Mesenchymal stem cell (in vitro differentiated cells and primary cell): Measurements from ENCODE around the gene ZNF385C.

Source experiments
- DNase-seq: peaks from one replicate; pipeline ENCODE4 v3.0.0-alpha.2; 2013
- H2AFZ ChIP-seq: one replicate; pipeline ENCODE4 v1.6.1; 2013; ENCODE audit warnings: low read depth, mild to moderate bottlenecking, control low read depth, inconsistent platforms, low read length, moderate library complexity
- H2AK5ac ChIP-seq: 2 replicates; pipeline ENCODE4 v1.6.1; 2013; ENCODE audit warnings: low read length, moderate library complexity, mild to moderate bottlenecking, inconsistent platforms; ENCODE audit not compliant: severe bottlenecking
- H2BK120ac ChIP-seq: one replicate; pipeline ENCODE4 v1.6.1; 2013; ENCODE audit warnings: low read depth, mild to moderate bottlenecking, inconsistent platforms, low read length, moderate library complexity
- H2BK12ac ChIP-seq, 2 experiments: one replicate each; pipeline ENCODE4 v1.6.1; 2013; ENCODE audit warnings: inconsistent platforms in 2 of 2, low read length in 2 of 2, mild to moderate bottlenecking in 2 of 2, moderate library complexity in 2 of 2, control low read depth in 1 of 2
- H2BK15ac ChIP-seq: one replicate; pipeline ENCODE4 v1.6.1; 2013; ENCODE audit warnings: mild to moderate bottlenecking, low read depth, inconsistent platforms; ENCODE audit not compliant: poor library complexity, severe bottlenecking
- H2BK5ac ChIP-seq: 2 replicates; pipeline ENCODE4 v1.6.1; 2013; ENCODE audit warnings: low read depth, mild to moderate bottlenecking, low read length, control low read depth, inconsistent platforms; ENCODE audit not compliant: poor library complexity, severe bottlenecking
- H3K14ac ChIP-seq, 2 experiments: one replicate each; pipeline ENCODE4 v1.6.1; 2013; ENCODE audit warnings: inconsistent platforms in 2 of 2, low read length in 2 of 2, control low read depth in 1 of 2, mild to moderate bottlenecking in 1 of 2, moderate library complexity in 1 of 2
- H3K18ac ChIP-seq, 2 experiments: one replicate each; pipeline ENCODE4 v1.6.1; 2013; ENCODE audit warnings: inconsistent platforms in 2 of 2, low read length in 2 of 2, control low read depth in 1 of 2, low read depth in 1 of 2, mild to moderate bottlenecking in 1 of 2
- H3K23ac ChIP-seq, 2 experiments: one replicate each; pipeline ENCODE4 v1.6.1; 2013; ENCODE audit warnings: inconsistent platforms in 2 of 2, low read length in 2 of 2, mild to moderate bottlenecking in 2 of 2, moderate library complexity in 2 of 2, control low read depth in 1 of 2
- H3K27ac ChIP-seq: 2 replicates; pipeline ENCODE4 v1.5.1; 2013; ENCODE audit warnings: mild to moderate bottlenecking, moderate library complexity, low read length, control low read depth, inconsistent platforms; ENCODE audit not compliant: poor library complexity, severe bottlenecking
- H3K27me3 ChIP-seq, 2 experiments: 2 replicates each; pipeline versions ENCODE4 v1.6.1 to v1.7.0; 2013; ENCODE audit warnings: low read length in 2 of 2, mild to moderate bottlenecking in 2 of 2, moderate library complexity in 2 of 2, control low read depth in 1 of 2, inconsistent platforms in 1 of 2; ENCODE audit not compliant: control insufficient read depth in 1 of 2, insufficient read depth in 1 of 2
- H3K36me3 ChIP-seq, 2 experiments: 2 replicates each; pipeline versions ENCODE4 v1.6.1 to v1.7.0; 2013; ENCODE audit warnings: low read length in 2 of 2, control low read depth in 1 of 2, inconsistent platforms in 1 of 2, low read depth in 1 of 2, mild to moderate bottlenecking in 1 of 2; ENCODE audit not compliant: insufficient read depth in 2 of 2, control insufficient read depth in 1 of 2
- H3K4ac ChIP-seq, 2 experiments: one replicate each; pipeline ENCODE4 v1.6.1; 2013; ENCODE audit warnings: inconsistent platforms in 2 of 2, low read length in 2 of 2, mild to moderate bottlenecking in 2 of 2, moderate library complexity in 2 of 2, control low read depth in 1 of 2, low read depth in 1 of 2
- H3K4me1 ChIP-seq: 2 replicates; pipeline ENCODE4 v1.6.1; 2013; ENCODE audit warnings: low read depth, low read length, control low read depth; ENCODE audit not compliant: control insufficient read depth, insufficient read depth
- H3K4me2 ChIP-seq: 2 replicates; pipeline ENCODE4 v1.6.1; 2013; ENCODE audit warnings: low read length, mild to moderate bottlenecking, inconsistent platforms; ENCODE audit not compliant: poor library complexity, severe bottlenecking
- H3K4me3 ChIP-seq, 2 experiments: 2 replicates each; pipeline versions ENCODE4 v1.5.1 to v1.7.0; 2013; ENCODE audit warnings: low read length in 2 of 2, mild to moderate bottlenecking in 2 of 2, control low read depth in 1 of 2, low read depth in 1 of 2; ENCODE audit not compliant: insufficient read depth in 1 of 2
- H3K79me1 ChIP-seq: replicated peaks from 2 replicates; pipeline ENCODE4 v1.6.1; 2013; ENCODE audit warnings: mild to moderate bottlenecking, control low read depth, low read length, inconsistent platforms; ENCODE audit not compliant: poor library complexity, severe bottlenecking
- H3K9ac ChIP-seq: 2 replicates; pipeline ENCODE4 v1.7.0; 2013; ENCODE audit warnings: mild to moderate bottlenecking, low read length, moderate library complexity
- H3K9me3 ChIP-seq: 2 replicates; pipeline ENCODE4 v1.7.0; 2013; ENCODE audit warnings: mild to moderate bottlenecking, low read length; ENCODE audit not compliant: control insufficient read depth
- H4K8ac ChIP-seq: one replicate; pipeline ENCODE4 v1.6.1; 2013; ENCODE audit warnings: inconsistent platforms, mild to moderate bottlenecking, low read length, moderate library complexity
- H4K91ac ChIP-seq: one replicate; pipeline ENCODE4 v1.6.1; 2013; ENCODE audit warnings: mild to moderate bottlenecking, low read length, inconsistent platforms
- WGBS: methylation state at CpG from one replicate; pipeline ENCODE4 v1.1.7; 2013; ENCODE audit warnings: mixed read lengths; 5-methylcytosine and 5-hydroxymethylcytosine counted together

The ZNF385C gene

GRCh38 chr17:42039794-42040763 is 58.2 kb downstream of the ZNF385C start:
- WGBS: 96% methylated on average over 77 of the region's 77 CpGs
- no peak overlapping the region for H3K18ac ChIP-seq
- H3K14ac ChIP-seq: no peak overlapping the region
- H2BK15ac ChIP-seq: peak overlapping the region; percentile 37
- H3K23ac ChIP-seq: no peak overlapping the region
- no peak overlapping the region for H2AFZ ChIP-seq
- H3K27me3 ChIP-seq: peaks cover 3 to 44% of the 10 kb centered on the region in 2 experiments
- no peak overlapping the region for H2BK5ac ChIP-seq
- no peaks in the 10 kb centered on the region for H3K36me3 ChIP-seq
- no peak overlapping the region for H4K8ac ChIP-seq
- no peak overlapping the region for H2BK12ac ChIP-seq
- no peaks in the 10 kb centered on the region for H3K79me1 ChIP-seq
- DNase-seq: no peak
- H3K4me2 ChIP-seq: no peak overlapping the region
- H2BK120ac ChIP-seq: no peak overlapping the region
- no peak overlapping the region for H3K4me3 ChIP-seq
- peak overlapping the region; percentile 58 for H4K91ac ChIP-seq
- no peak overlapping the region for H2AK5ac ChIP-seq
- H3K4ac ChIP-seq: no peak overlapping the region
- H3K27ac ChIP-seq: no peak overlapping the region
- no peaks in the 10 kb centered on the region for H3K9me3 ChIP-seq
- no peaks in the 10 kb centered on the region for H3K4me1 ChIP-seq
- H3K9ac ChIP-seq: no peak overlapping the region

- Histone ChIP-seq H2BK15ac (no peak overlapping the region), H3K23ac (no peak overlapping the region), H4K8ac (no peak overlapping the region), H3K4me3 (no peak overlapping the region), H3K18ac (no peak overlapping the region), H2AFZ (no peak overlapping the region), H3K14ac (no peak overlapping the region), H4K91ac (no peak overlapping the region), H3K9me3 (no peaks in the 10 kb centered on the region), H3K27me3 (peaks cover 8 to 50% of the 10 kb centered on the region in 2 experiments), H2BK120ac (no peak overlapping the region), H3K4me1 (no peaks in the 10 kb centered on the region), H3K27ac (no peak overlapping the region), H3K9ac (no peak overlapping the region), H2BK12ac (no peak overlapping the region), H3K79me1 (no peaks in the 10 kb centered on the region), H3K4me2 (no peak overlapping the region), H2AK5ac (no peak overlapping the region), H2BK5ac (no peak overlapping the region), H3K36me3 (no peaks in the 10 kb centered on the region), H3K4ac (no peak overlapping the region)
- 70% methylated on average over 4 of the region's 5 CpGs for WGBS
- DNase-seq: no peak
These were observed 59.9 kb downstream of the ZNF385C start for GRCh38 chr17:42038221-42038973.

- no peak overlapping the region for H3K18ac ChIP-seq
- H2BK15ac ChIP-seq: no peak overlapping the region
- no peak overlapping the region for H3K4me3 ChIP-seq
- H2AFZ ChIP-seq: no peak overlapping the region
- no peak overlapping the region for H3K14ac ChIP-seq
- no peak overlapping the region for H2BK120ac ChIP-seq
- no peak overlapping the region for H2BK12ac ChIP-seq
- no peak overlapping the region for H2BK5ac ChIP-seq
- no peaks in the 10 kb centered on the region for H3K36me3 ChIP-seq
- peaks cover 8 to 46% of the 10 kb centered on the region in 2 experiments for H3K27me3 ChIP-seq
- H3K27ac ChIP-seq: no peak overlapping the region
- H3K23ac ChIP-seq: no peak overlapping the region
- no peaks in the 10 kb centered on the region for H3K79me1 ChIP-seq
- no peak overlapping the region for H3K4ac ChIP-seq
- no peak overlapping the region for H3K9ac ChIP-seq
- no peak for DNase-seq
- WGBS: 60% methylated on average over 5 of the region's 6 CpGs
- H4K91ac ChIP-seq: no peak overlapping the region
- no peak overlapping the region for H3K4me2 ChIP-seq
- H3K4me1 ChIP-seq: no peaks in the 10 kb centered on the region
- H4K8ac ChIP-seq: no peak overlapping the region
- H2AK5ac ChIP-seq: no peak overlapping the region
- no peaks in the 10 kb centered on the region for H3K9me3 ChIP-seq
These were observed 64.2 kb downstream of the ZNF385C start for GRCh38 chr17:42034059-42034458.

- Histone ChIP-seq H4K8ac (no peak overlapping the region), H2BK12ac (no peak overlapping the region), H2BK5ac (no peak overlapping the region), H3K4me3 (no peak overlapping the region), H3K9ac (no peak overlapping the region), H2BK120ac (no peak overlapping the region), H3K36me3 (no peaks in the 10 kb centered on the region), H3K4me2 (no peak overlapping the region), H3K4ac (no peak overlapping the region), H2AK5ac (no peak overlapping the region), H3K27me3 (peaks cover 15 to 34% of the 10 kb centered on the region in 2 experiments), H4K91ac (no peak overlapping the region), H2AFZ (no peak overlapping the region), H3K9me3 (no peaks in the 10 kb centered on the region), H3K14ac (no peak overlapping the region), H3K79me1 (no peaks in the 10 kb centered on the region), H3K4me1 (peaks cover 5% of the 10 kb centered on the region), H3K27ac (no peak overlapping the region), H3K23ac (no peak overlapping the region), H3K18ac (no peak overlapping the region), H2BK15ac (no peak overlapping the region)
- DNase-seq: no peak
- WGBS: 72% methylated on average over 5 of the region's 6 CpGs
These were observed 66.7 kb downstream of the ZNF385C start for GRCh38 chr17:42031584-42031983.
